NCI-H526 treated with DMSO at 0.1 percent for 48 hours (cell line): ENCODE data around the gene ATP12A.

Source experiments
- DNase-seq: peaks from one replicate; lab custom pipeline; 2025; lab: John Stamatoyannopoulos, UW

ATP12A gene

GRCh38 chr13:24663089-24663395 lies 17.2 kb upstream of the ATP12A start:
- no peak for DNase-seq

DNA sequence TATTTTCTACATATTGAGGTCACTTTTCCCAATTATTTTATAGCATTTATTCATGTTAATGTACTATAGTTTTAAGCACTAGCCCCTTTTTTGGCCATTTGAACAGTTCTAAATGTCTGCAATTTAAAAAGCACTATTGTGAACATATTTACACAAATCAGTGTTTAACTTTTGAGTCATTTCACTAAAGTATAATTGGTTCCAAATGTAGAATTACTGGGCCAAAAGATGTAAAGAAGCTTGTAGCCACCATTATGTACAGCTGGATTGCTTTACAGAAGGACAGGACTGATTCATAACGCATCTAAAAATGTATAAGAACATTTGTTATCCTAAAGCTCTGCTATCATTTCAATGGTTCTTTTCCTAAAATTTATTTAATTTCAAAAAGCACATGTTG lies 16.6 kb upstream of the ATP12A start:
- no peak for DNase-seq

DNA sequence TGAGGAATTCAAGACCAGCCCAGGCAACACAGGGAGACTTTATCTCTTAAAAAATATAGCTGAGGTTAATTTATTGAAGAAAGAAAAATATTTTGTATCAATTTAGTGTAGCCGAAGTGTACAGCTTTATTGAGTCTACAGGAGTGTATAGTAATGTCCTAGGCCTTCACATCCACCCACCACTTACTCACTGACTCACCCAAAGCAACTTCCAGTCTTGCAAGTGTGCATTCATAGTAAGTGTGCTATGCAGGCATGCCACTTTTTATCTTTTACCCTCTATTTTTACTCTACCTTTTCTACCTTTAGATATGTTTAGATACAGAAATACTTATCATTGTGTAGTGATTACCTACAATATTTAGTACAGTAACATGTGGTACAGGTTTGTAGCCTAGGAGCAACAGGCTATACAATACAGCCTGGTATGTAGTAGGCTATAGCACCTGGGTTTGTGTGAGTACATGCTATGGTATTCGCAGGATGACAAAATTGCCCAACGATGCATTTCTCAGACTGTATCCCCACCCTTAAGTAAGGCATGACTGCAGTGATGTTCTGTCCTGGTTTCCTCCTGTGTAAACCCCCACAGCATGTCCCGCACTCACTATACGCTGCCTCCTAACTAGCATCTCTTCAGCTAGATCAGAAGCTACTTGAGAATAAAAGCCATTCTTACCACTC lies 15.3 kb upstream of the ATP12A start:
- DNase-seq = no peak

DNA sequence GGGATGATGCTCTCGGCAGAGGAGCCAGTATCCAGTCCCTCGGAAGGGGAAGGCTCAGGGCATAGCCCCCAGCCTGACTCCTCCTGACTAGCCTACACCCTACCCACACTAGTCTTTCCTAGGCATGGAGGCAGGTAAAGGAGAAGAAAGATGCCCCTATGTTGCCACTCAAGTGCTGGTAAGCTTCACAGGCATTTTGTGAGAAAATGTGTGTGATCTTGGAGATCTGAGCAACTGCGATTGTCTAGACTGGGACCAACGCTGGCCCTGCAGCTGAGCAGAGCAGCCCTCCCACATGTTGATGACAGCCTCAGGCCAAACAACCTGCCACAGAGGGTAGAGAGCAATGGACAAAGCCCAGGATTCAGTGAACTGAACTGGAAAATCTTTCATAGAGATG lies 11.7 kb upstream of the ATP12A start:
- no peak for DNase-seq

- no peak for DNase-seq
These were observed 11.1 kb upstream of the ATP12A start for GRCh38 chr13:24668955-24669582.

- DNase-seq = no peak
These were observed 10.0 kb upstream of the ATP12A start for GRCh38 chr13:24670174-24670573.

GRCh38 chr13:24670961-24671381 lies 9.2 kb upstream of the ATP12A start:
- no peak for DNase-seq

DNA sequence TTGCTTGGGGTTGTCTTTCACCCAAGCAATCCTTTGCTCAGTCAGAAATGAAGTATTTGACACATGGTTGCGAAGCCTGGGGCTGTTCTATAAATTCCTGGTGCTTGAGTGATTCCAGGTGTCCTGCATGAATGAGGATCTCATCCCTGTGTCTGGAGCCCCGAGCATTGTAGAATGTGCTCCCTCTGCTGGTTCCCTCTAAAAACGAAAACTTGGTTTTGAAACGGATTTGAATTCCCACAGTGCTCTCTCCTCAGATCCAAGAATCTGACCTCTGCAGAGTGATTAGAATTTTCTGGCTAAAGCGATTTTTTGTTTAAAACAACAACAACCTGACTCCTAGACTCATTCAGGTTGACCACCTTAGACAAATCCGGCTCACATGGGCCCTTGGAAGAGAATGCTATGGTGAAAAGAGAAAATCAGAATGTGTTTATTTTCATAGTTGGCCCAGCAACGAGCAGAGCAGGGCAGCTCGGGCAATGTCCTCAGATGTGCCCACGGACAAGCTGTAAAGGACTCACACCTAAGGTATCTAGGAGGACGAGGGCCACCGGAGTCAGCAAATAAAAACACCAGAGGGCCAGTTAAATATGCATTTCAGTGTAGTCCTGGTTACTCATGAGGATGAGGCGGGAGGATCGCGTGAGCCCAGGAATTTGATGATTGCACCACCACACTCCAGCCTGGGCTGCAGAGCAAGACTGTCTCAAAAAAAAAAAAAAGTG lies 8.7 kb upstream of the ATP12A start:
- DNase-seq = peak; percentile 82

- no peak for DNase-seq
These were observed 7.8 kb upstream of the ATP12A start for GRCh38 chr13:24672141-24673132.

DNA sequence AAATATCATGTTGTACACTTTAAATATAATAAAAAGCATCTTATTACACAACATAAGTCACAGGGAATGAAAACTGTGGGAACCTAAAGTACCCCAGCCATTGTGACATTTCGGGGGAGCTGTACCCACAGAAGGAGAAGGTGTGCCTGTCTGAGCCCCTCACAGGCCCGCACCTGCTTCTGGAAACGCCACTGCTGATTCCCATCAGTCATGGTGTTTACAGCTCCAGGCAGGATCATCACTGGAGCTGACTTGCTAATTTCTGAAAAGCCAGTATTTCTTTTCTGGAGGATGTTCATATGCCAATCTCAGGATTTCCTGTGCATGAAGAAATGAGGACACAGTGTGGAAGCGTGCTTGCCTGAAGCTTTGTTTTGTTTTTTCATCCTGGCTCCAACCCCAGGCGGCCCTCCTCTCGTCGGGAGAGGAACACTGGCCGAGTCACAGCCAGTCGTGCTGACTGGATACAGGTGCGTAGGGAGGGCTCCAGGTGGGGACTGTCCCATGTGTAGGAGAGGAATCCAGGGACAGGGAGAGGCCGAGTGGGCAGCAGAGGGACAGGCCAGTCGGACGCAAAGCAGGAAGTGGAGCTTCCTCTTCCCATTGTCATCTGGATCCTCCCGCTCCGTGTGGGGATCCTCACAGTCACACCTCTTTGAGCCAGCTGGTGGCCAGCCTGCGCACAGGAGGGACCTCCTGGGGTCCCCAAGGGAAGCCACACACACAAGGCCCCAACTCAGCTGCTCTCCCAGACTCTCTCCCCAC lies 4.2 kb upstream of the ATP12A start:
- DNase-seq = no peak

GRCh38 chr13:24678151-24678550 lies 2.1 kb upstream of the ATP12A start:
- no peak for DNase-seq

GRCh38 chr13:24679686-24680085 lies 522 bp upstream of the ATP12A start:
- DNase-seq = no peak

GRCh38 chr13:24680921-24681604 lies 855 bp downstream of the ATP12A start:
- no peak for DNase-seq

- no peak for DNase-seq
These were observed 1.7 kb downstream of the ATP12A start for GRCh38 chr13:24681930-24682329.

- DNase-seq = no peak
These were observed 2.1 kb downstream of the ATP12A start for GRCh38 chr13:24682353-24682752.

GRCh38 chr13:24683351-24683750 lies 3.1 kb downstream of the ATP12A start:
- DNase-seq = no peak

DNA sequence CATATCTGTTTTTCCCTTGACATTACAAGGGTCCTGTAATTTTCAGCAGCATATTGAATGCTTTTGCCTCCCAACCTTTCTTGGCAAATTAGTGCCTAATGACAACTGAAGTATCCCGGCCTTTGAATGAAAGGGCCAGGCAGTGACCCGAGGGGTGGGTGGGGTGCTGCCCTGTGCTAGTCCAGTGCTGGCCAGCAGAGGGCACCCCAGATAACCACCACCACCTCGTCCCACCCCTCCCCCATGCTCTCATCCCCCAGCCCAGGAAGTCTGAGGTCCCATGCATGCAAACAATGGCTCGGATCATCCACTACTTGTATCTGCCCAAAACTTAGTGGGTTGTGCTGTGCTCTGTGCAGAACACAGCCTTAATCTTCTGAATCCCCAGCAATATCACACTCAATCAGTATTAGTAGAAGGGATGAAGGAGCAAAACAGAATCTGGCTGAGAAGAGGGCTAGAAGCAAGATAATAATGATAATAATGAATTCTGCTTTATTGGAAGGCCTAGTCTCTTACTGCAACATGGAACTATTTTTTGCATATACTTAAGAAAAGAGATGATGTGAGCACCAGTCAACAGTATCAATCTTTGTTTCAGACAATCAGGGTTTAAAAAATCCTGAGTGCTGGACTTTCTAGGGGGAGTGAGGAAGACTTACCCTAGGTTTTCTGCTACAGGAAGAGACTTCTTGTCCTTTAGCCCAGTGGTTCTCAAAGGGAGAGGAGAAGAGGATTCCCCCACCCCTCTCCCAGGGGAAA lies 3.8 kb downstream of the ATP12A start:
- peak; percentile 46 for DNase-seq

- DNase-seq = no peak
These were observed 4.4 kb downstream of the ATP12A start for GRCh38 chr13:24684600-24684998.

- no peak for DNase-seq
These were observed 5.1 kb downstream of the ATP12A start for GRCh38 chr13:24685314-24685713.

GRCh38 chr13:24687611-24688010 lies 7.4 kb downstream of the ATP12A start:
- no peak for DNase-seq
